CD14-positive monocyte (primary cell): ENCODE measurements around the gene GMEB2. TPM values are rescaled to one million over a fixed set of nuclear protein-coding genes. Genes with fewer than 3 reads are reported as not detected.

Source experiments
- DNase-seq, 3 donors: peaks; one replicate each; pipeline ENCODE4 v3.0.0-alpha.2; 2011 to 2022
- H2AFZ ChIP-seq: 2 replicates; pipeline ENCODE4 v1.6.0; 2012; ENCODE audit warnings: mild to moderate bottlenecking, low read depth, low read length, inconsistent platforms; ENCODE audit not compliant: insufficient read depth, poor library complexity, severe bottlenecking
- H3K27ac ChIP-seq, 2 donors: 1 replicate in 1 of 2; 2 replicates in 1 of 2; pipeline ENCODE4 v1.5.1; 2012 to 2013; ENCODE audit warnings: low read length in 2 of 2, control low read depth in 1 of 2, inconsistent platforms in 1 of 2, low read depth in 1 of 2, mild to moderate bottlenecking in 1 of 2
- H3K27me3 ChIP-seq, 2 donors: one replicate each; pipeline versions ENCODE4 v1.6.0 to v1.6.1; 2011 to 2013; ENCODE audit warnings: low read length in 2 of 2; ENCODE audit not compliant: control insufficient read depth in 2 of 2, insufficient read depth in 2 of 2
- H3K36me3 ChIP-seq, 2 donors: replicated peaks in 1 of 2; 1 replicate in 1 of 2; 2 replicates in 1 of 2; pipeline versions ENCODE4 v1.5.1 to v1.6.1; 2012 to 2013; ENCODE audit warnings: low read length in 2 of 2, control low read depth in 1 of 2, inconsistent platforms in 1 of 2, mild to moderate bottlenecking in 1 of 2; ENCODE audit not compliant: insufficient read depth in 2 of 2, control insufficient read depth in 1 of 2
- H3K4me1 ChIP-seq, 2 donors: 1 replicate in 1 of 2; 2 replicates in 1 of 2; pipeline versions ENCODE4 v1.5.1 to v1.6.1; 2012 to 2013; ENCODE audit warnings: low read length in 2 of 2, control low read depth in 1 of 2, inconsistent platforms in 1 of 2, mild to moderate bottlenecking in 1 of 2, moderate library complexity in 1 of 2; ENCODE audit not compliant: insufficient read depth in 2 of 2, control insufficient read depth in 1 of 2
- H3K4me2 ChIP-seq: replicated peaks from 2 replicates; pipeline ENCODE3; 2012; ENCODE audit warnings: low read length, moderate library complexity, mild to moderate bottlenecking; ENCODE audit not compliant: poor library complexity, severe bottlenecking; ENCODE audit errors: extremely low read depth
- H3K4me3 ChIP-seq, 3 experiments: fragments of 200-600 bp in 1 of 3; sonication (generic) in 1 of 3; replicated peaks in 1 of 3; 1 replicate in 2 of 3; 2 replicates in 1 of 3; pipeline ENCODE4 v1.5.1; 2011 to 2013; ENCODE audit warnings: low read length in 3 of 3, mild to moderate bottlenecking in 3 of 3, control low read depth in 2 of 3, low read depth in 2 of 3, inconsistent platforms in 1 of 3, moderate library complexity in 1 of 3
- H3K79me2 ChIP-seq: 2 replicates; pipeline ENCODE4 v1.6.0; 2012; ENCODE audit warnings: mild to moderate bottlenecking, control low read depth, inconsistent platforms, low read length, moderate library complexity; ENCODE audit not compliant: insufficient read depth
- H3K9ac ChIP-seq: 2 replicates; pipeline ENCODE4 v1.6.0; 2017; ENCODE audit warnings: low read length, mild to moderate bottlenecking; ENCODE audit not compliant: insufficient read depth, poor library complexity, severe bottlenecking
- H3K9me3 ChIP-seq, 2 donors: replicated peaks in 1 of 2; 1 replicate in 1 of 2; 2 replicates in 1 of 2; pipeline versions ENCODE4 v1.5.1 to v1.6.1; 2012 to 2013; ENCODE audit warnings: low read length in 2 of 2, control low read depth in 1 of 2; ENCODE audit not compliant: control insufficient read depth in 1 of 2, insufficient read depth in 1 of 2
- H4K20me1 ChIP-seq: 2 replicates; pipeline ENCODE4 v1.6.0; 2012; ENCODE audit warnings: mild to moderate bottlenecking, low read length, control low read depth, moderate library complexity; ENCODE audit not compliant: insufficient read depth
- H3K27ac Mint-ChIP-seq, 7 donors: one replicate each; pipeline ENCODE4 v1.8.0; 2020; ENCODE audit warnings: mild to moderate bottlenecking in 7 of 7, mixed read lengths in 7 of 7, moderate library complexity in 6 of 7, inconsistent platforms in 2 of 7
- H3K27me3 Mint-ChIP-seq, 3 donors: one replicate each; pipeline ENCODE4 v1.8.0; 2021 to 2022; ENCODE audit warnings: low read depth in 3 of 3, mild to moderate bottlenecking in 3 of 3, mixed read lengths in 3 of 3, moderate library complexity in 3 of 3, inconsistent platforms in 1 of 3
- H3K36me3 Mint-ChIP-seq, 2 donors: one replicate each; pipeline ENCODE4 v1.8.0; 2020; ENCODE audit warnings: mixed read lengths in 2 of 2, inconsistent platforms in 1 of 2, mild to moderate bottlenecking in 1 of 2
- H3K4me1 Mint-ChIP-seq: one replicate; pipeline ENCODE4 v1.8.0; 2020; ENCODE audit warnings: mild to moderate bottlenecking, mixed read lengths
- H3K4me3 Mint-ChIP-seq, 2 donors: one replicate each; pipeline ENCODE4 v1.8.0; 2020; ENCODE audit warnings: mild to moderate bottlenecking in 2 of 2, mixed read lengths in 2 of 2, moderate library complexity in 1 of 2
- H3K9me3 Mint-ChIP-seq, 7 donors: one replicate each; pipeline ENCODE4 v1.8.0; 2020 to 2022; ENCODE audit warnings: mixed read lengths in 7 of 7, mild to moderate bottlenecking in 6 of 7, moderate library complexity in 6 of 7, inconsistent platforms in 2 of 7
- CTCF ChIP-seq: fragments of 200-600 bp; IDR thresholded peaks from one replicate; pipeline ENCODE4 v1.8.0; 2022; ENCODE audit warnings: antibody characterized with exemption, mild to moderate bottlenecking
- WGBS: methylation state at CpG from one replicate; pipeline ENCODE4 v1.1.5; 2013; ENCODE audit warnings: missing lambda C conversion rate; ENCODE audit not compliant: insufficient coverage; 5-methylcytosine and 5-hydroxymethylcytosine counted together
- intact Hi-C, 2 donors: fragments of 100-400 bp; cut with micrococcal nuclease; formaldehyde crosslinking; loops; one replicate each; pipeline versions ENCODE4 v1.15.0 to v1.15.1; 2023
- polyA plus RNA-seq, 3 donors: library from polyadenylated mRNA; depleted of rRNA in 1 of 3; unstranded in 2 of 3; stranded (reverse) in 1 of 3; fragments of 300-500 nt in 2 of 3; fragments of >200 nt in 1 of 3; fragmentation: Illumina TruSeq in 2 of 3; gene quantifications; 1 replicate in 2 of 3; 2 replicates in 1 of 3; pipeline ENCODE4 v1.2.3, GENCODE V29; 2012 to 2021

GMEB2 gene
- polyA plus RNA-seq, 3 donors, result 2.7 to 11.7 (median 3.8) TPM

GRCh38 chr20:63538204-63539091 is 88.5 kb downstream of the GMEB2 start:
- peak in 2 of 3 donors; percentile 29 to 59 for DNase-seq

More at GRCh38 chr20:63538204-63539091, 88.5 kb downstream of the GMEB2 start:
- Histone ChIP-seq H3K4me1 (peaks cover 23 to 28% of the 10 kb centered on the region in 2 donors), H2AFZ (peak overlapping the region; percentile 61), H3K27me3 (peaks cover 0 to 21% of the 10 kb centered on the region in 2 donors), H3K36me3 (no peaks in the 10 kb centered on the region), H3K4me3 (peak overlapping the region in 1 of 3 experiments; percentile 77), H4K20me1 (no peaks in the 10 kb centered on the region), H3K9me3 (no peaks in the 10 kb centered on the region), H3K27ac (peak overlapping the region in 1 of 2 donors; percentile 90), H3K79me2 (no peaks in the 10 kb centered on the region), H3K4me2 (peak overlapping the region; percentile 82), H3K9ac (no peak overlapping the region)
- peaks cover 0 to 2% of the 10 kb centered on the region in 2 donors for H3K36me3 Mint-ChIP-seq
- peaks cover 16% of the 10 kb centered on the region for H3K4me1 Mint-ChIP-seq
- H3K9me3 Mint-ChIP-seq, result peaks cover 0 to 3% (median 0%) of the 10 kb centered on the region in 7 donors
- peak; percentile 45 for TF ChIP-seq CTCF
- H3K4me3 Mint-ChIP-seq, result peak overlapping the region in 1 of 2 donors; percentile 63
- 89% methylated on average over 7 of the region's 27 CpGs for WGBS
- peaks cover 9 to 24% (median 13%) of the 10 kb centered on the region in 3 donors for H3K27me3 Mint-ChIP-seq
- H3K27ac Mint-ChIP-seq, result peak overlapping the region in 2 of 7 donors; percentile 54 to 80
- intact Hi-C loops, result loop anchor here (5.0 to 10.0 kb wide), 7 partner anchors 39 to 444 kb away; partner anchors contain the start of genes GMEB2 (in 2 of the 2), ABHD16B (in 1 of the 2), PRPF6 (in 1 of the 2) and TPD52L2 (in 1 of the 2)

Other genes with a start within 250 kb of the GMEB2 start
- not detected for gene KCNQ2, start 154.4 kb downstream of the GMEB2 start, polyA plus RNA-seq
- under 1 TPM in 1 of 3 donors, not detected in 2; 0.08 TPM for gene EEF1A2, start 128.0 kb downstream of the GMEB2 start, polyA plus RNA-seq
- 10 to 100 TPM; 13.4 to 39.9 (median 26.1) TPM for gene PPDPF, start 106.3 kb downstream of the GMEB2 start, polyA plus RNA-seq
- 1 to 10 TPM in 2 of 3 donors, under 1 TPM in 1; 0.66 to 4.1 (median 1.5) TPM for gene PTK6, start 89.7 kb downstream of the GMEB2 start, polyA plus RNA-seq
- not detected for gene SRMS, start 79.4 kb downstream of the GMEB2 start, polyA plus RNA-seq
- gene FNDC11, start 72.9 kb downstream of the GMEB2 start, polyA plus RNA-seq, result under 1 TPM in 1 of 3 donors, not detected in 2; 0.23 TPM
- 10 to 100 TPM in 1 of 3 donors, 1 to 10 TPM in 2; 3.0 to 15.5 (median 3.3) TPM for gene HELZ2, start 52.9 kb downstream of the GMEB2 start, polyA plus RNA-seq
- gene STMN3, start 26.3 kb upstream of the GMEB2 start, polyA plus RNA-seq, result 1 to 10 TPM in 1 of 3 donors, under 1 TPM in 2; 0.10 to 8.1 (median 0.15) TPM
- 10 to 100 TPM in 1 of 3 donors, 1 to 10 TPM in 2; 1.0 to 15.5 (median 4.8) TPM for gene RTEL1, start 31.2 kb upstream of the GMEB2 start, polyA plus RNA-seq
- 1 to 10 TPM in 1 of 3 donors, not detected in 2; 6.5 TPM for gene TNFRSF6B, start 69.6 kb upstream of the GMEB2 start, polyA plus RNA-seq
- gene ARFRP1, start 80.9 kb upstream of the GMEB2 start, polyA plus RNA-seq, result 10 to 100 TPM; 18.2 to 31.1 (median 20.7) TPM
- gene ZGPAT, start 80.9 kb upstream of the GMEB2 start, polyA plus RNA-seq, result 10 to 100 TPM; 24.2 to 58.6 (median 28.3) TPM
- gene LIME1, start 109.6 kb upstream of the GMEB2 start, polyA plus RNA-seq, result 1 to 10 TPM in 1 of 3 donors, under 1 TPM in 2; 0.39 to 8.8 (median 0.62) TPM
- gene SLC2A4RG, start 112.7 kb upstream of the GMEB2 start, polyA plus RNA-seq, result 10 to 100 TPM in 1 of 3 donors, 1 to 10 TPM in 1, under 1 TPM in 1; 0.46 to 21.0 (median 1.5) TPM
- gene ZBTB46, start 204.2 kb upstream of the GMEB2 start, polyA plus RNA-seq, result 1 to 10 TPM in 1 of 3 donors, under 1 TPM in 2; 0.07 to 2.3 (median 0.37) TPM
- gene ABHD16B, start 234.4 kb upstream of the GMEB2 start, polyA plus RNA-seq, result not detected
- 100 to 1,000 TPM; 137 to 167 (median 144) TPM for gene TPD52L2, start 238.2 kb upstream of the GMEB2 start, polyA plus RNA-seq